IPS DF 19.7 (cell line): ENCODE measurements around the gene ATP11A.
"Not testable (repeated sequence)": the region's sequence is repeated elsewhere in the genome, so short reads cannot be mapped to it uniquely, and the experiment has no call there.

Source experiments
- DNase-seq: peaks from one replicate; pipeline ENCODE4 v3.0.0-alpha.2; 2013; ENCODE audit warnings: low read depth, low spot score

Gene ATP11A

GRCh38 chr13:112793545-112794445, 104.0 kb downstream of the ATP11A start:
- no peak for DNase-seq

GRCh38 chr13:112795277-112795676, 105.4 kb downstream of the ATP11A start:
- DNase-seq = no peak

GRCh38 chr13:112796190-112796915, 106.5 kb downstream of the ATP11A start:
- no peak for DNase-seq

GRCh38 chr13:112799394-112799793, 109.6 kb downstream of the ATP11A start:
- no peak for DNase-seq

GRCh38 chr13:112800057-112800456, 110.2 kb downstream of the ATP11A start:
- DNase-seq = no peak

- not testable (repeated sequence) for DNase-seq
These were observed 111.0 kb downstream of the ATP11A start for GRCh38 chr13:112800807-112801206.

GRCh38 chr13:112802802-112803195, 113.0 kb downstream of the ATP11A start:
- DNase-seq = no peak

- DNase-seq = no peak
These were observed 113.6 kb downstream of the ATP11A start for GRCh38 chr13:112803422-112803821.

- no peak for DNase-seq
These were observed 114.5 kb downstream of the ATP11A start for GRCh38 chr13:112804374-112804773.

- DNase-seq = no peak
These were observed 117.2 kb downstream of the ATP11A start for GRCh38 chr13:112806739-112807652.

- no peak for DNase-seq
These were observed 118.0 kb downstream of the ATP11A start for GRCh38 chr13:112807653-112808376.

- no peak for DNase-seq
These were observed 118.7 kb downstream of the ATP11A start for GRCh38 chr13:112808377-112809140.

- no peak for DNase-seq
These were observed 119.8 kb downstream of the ATP11A start for GRCh38 chr13:112809332-112810315.

GRCh38 chr13:112810608-112811007, 120.8 kb downstream of the ATP11A start:
- DNase-seq = no peak

- DNase-seq = no peak
These were observed 122.6 kb downstream of the ATP11A start for GRCh38 chr13:112812306-112813055.

GRCh38 chr13:112813552-112813951, 123.7 kb downstream of the ATP11A start:
- DNase-seq = no peak

GRCh38 chr13:112814905-112815585, 125.2 kb downstream of the ATP11A start:
- DNase-seq = no peak

GRCh38 chr13:112815871-112816270, 126.0 kb downstream of the ATP11A start:
- DNase-seq = no peak
